NCI-H82 (cell line): ENCODE results near the gene FMO4.
"Not testable (repeated sequence)": the region's sequence is repeated elsewhere in the genome, so short reads cannot be mapped to it uniquely, and the experiment has no call there.

Experiments used
- DNase-seq: peaks from one replicate; lab custom pipeline; 2025; lab: John Stamatoyannopoulos, UW

Gene FMO4, protein sequence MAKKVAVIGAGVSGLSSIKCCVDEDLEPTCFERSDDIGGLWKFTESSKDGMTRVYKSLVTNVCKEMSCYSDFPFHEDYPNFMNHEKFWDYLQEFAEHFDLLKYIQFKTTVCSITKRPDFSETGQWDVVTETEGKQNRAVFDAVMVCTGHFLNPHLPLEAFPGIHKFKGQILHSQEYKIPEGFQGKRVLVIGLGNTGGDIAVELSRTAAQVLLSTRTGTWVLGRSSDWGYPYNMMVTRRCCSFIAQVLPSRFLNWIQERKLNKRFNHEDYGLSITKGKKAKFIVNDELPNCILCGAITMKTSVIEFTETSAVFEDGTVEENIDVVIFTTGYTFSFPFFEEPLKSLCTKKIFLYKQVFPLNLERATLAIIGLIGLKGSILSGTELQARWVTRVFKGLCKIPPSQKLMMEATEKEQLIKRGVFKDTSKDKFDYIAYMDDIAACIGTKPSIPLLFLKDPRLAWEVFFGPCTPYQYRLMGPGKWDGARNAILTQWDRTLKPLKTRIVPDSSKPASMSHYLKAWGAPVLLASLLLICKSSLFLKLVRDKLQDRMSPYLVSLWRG

DNA sequence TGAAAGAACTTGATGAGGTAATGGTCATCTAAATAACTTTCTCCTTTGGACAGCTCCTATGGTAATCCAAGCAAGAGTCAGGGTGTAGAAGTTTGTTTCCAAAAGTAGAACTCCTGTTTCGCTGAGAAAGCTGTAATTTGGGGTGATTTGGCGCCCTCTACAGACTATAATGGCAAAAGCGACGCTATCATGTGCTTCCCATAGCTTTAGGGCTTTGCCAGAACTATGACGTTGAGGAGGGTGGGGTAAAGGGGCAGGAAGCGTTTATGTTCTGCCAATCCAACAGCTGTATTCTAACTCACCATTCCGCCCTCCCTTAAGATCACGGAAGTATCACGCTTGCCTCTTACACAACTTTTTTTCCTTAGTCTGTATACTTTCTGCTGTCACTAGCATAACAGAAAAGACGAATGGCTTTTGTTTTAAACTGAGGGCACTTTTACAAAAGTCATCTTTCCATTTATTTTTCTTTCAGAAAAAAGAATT, at the start of gene FMO4:
TSS of gene FMO4 (plus strand) at position 349 of the 486 bp plus-strand sequence. CDS start 5,643 bp downstream, outside the sequence.
- DNase-seq, result peak; percentile 99

DNA sequence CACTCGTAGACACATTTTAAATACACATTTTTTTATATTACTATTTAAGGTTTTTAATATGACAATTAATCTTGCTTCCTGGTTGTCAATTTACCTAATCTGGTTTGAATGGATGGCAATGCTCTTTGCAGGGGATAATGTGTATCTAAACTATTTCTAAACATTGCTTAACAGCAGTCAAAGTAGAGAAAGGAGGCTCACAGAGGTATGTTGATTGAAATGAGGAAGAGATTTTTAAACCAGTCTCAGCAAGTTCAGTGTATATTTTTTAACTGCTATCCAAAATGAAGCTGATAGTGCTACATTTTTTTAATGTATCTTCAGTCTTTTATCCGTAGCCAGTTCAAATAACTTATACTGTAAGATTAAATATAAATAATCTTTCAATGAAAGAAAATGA, 48.3 kb upstream of the FMO4 start:
- no peak for DNase-seq

DNA sequence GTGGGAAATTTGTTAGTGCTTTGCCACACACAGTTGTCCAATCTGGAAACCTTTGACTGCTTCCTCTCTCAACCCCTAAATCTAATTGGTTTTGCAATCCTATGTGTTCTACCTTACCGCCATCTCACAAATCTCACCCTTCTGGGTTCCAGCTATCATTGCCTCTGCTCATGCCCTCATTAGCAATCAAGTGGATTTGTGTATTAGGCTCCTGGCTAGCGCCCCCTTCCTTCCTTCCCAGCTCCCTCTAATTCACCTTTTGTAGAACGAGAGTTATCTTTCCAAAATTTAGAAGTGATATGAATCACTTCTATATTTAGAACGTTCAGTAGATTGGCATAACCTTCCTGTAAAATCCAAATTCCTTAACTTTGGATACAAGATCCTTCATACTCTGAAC, 47.1 kb upstream of the FMO4 start:
- peak; percentile 67 for DNase-seq

DNA sequence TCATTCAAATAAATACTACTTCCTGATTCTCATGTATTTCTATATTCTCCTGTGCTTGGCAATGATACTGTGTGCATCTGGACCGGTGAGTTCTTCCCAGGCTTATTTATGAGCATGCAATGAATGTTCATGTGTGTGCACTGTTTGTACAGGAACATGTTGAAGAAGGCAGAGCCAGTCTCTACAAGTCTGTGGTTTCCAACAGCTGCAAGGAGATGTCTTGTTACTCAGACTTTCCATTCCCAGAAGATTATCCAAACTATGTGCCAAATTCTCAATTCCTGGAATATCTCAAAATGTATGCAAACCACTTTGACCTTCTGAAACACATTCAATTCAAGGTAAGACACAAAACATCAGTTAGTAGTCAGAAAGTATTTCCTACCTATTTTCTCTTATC, 46.6 kb upstream of the FMO4 start:
- no peak for DNase-seq

DNA sequence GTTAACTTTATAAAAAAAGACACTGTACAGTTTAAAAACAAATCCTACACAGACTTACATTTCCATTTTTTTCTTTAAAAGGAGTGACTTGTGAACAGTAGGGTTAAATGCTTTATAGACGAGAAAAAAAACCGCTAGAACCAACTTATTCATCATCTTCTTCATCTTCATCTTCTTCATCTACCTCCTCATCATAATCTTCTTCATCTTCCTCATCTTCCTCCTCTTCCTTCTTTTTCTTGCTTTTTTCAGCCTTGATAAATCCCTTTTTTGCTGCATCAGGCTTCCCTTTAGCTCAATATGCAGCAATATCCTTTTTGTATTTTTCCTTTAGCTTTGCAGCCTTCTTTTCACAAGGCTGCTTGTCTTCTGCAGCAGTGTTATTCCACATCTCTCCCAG, 43.2 kb upstream of the FMO4 start:
- no peak for DNase-seq

DNA sequence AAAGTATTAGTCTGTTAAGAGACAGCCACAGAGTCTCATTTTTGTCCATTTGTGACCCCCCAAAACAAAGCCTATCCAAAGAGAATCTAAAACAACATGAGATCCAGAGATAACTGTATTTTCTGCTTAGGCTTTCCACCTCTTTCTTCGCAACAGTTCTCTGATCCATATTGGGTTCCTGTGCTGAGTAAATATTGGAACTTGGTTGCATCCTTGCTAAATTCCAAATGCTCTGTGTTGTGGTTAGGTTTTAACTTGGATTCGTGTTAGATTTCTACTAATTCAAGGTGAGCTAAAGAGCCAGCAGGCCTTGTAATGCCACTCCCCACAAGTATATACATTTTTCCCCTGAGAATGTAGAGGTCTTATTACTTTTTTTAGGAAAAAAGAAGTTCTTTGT, 36.4 kb upstream of the FMO4 start:
- no peak for DNase-seq

DNA sequence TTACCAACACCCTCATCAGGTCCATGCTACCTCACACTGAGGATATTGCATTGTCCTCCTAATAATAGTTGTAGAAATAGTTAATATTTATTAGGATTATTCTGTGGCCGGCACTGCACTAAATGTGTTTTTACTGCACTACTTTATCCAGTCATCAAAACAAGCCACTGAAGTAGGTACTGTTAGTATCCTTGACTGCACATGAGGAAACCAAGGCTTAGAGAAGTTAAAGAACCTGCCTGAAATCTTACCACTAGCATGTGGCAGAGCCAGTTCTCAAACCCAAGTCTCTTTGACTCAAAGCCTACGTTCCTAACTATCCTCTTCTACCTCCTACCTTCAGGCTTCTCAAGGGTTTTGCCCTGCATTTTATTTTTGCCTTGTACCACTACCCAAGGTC, 34.7 kb upstream of the FMO4 start:
- no peak for DNase-seq

DNA sequence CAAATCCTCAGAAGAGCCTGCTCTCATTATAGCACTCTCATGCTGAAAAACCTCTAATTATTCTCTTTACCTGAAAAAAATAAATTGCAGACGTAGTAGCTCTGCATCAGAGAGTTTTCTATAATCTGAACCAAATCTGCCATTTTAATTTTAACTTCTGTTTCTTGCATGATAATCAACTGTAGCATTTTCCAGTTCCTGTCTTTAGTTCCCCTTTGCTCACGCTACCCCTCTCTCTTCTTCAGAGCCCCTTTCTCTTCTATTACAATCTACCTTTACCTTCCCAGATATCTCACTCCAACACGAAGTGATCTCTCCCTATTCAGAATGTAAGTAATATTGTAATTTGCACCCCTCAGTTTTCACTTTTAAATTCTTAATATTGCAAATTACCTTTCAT, 34.3 kb upstream of the FMO4 start:
- DNase-seq, result no peak

DNA sequence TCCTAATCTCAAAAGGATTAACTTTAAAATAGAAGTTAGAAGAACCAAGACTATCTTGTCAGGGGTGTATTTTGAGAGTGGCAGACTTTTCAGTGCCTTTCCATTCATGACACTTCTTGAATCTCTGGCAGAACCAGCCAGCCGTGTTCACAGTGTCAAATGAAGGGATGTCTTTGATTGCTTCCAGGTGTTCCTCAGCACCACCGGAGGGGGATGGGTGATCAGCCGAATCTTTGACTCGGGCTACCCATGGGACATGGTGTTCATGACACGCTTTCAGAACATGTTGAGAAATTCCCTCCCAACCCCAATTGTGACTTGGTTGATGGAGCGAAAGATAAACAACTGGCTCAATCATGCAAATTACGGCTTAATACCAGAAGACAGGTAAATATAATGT, 33.4 kb upstream of the FMO4 start:
- no peak for DNase-seq

DNA sequence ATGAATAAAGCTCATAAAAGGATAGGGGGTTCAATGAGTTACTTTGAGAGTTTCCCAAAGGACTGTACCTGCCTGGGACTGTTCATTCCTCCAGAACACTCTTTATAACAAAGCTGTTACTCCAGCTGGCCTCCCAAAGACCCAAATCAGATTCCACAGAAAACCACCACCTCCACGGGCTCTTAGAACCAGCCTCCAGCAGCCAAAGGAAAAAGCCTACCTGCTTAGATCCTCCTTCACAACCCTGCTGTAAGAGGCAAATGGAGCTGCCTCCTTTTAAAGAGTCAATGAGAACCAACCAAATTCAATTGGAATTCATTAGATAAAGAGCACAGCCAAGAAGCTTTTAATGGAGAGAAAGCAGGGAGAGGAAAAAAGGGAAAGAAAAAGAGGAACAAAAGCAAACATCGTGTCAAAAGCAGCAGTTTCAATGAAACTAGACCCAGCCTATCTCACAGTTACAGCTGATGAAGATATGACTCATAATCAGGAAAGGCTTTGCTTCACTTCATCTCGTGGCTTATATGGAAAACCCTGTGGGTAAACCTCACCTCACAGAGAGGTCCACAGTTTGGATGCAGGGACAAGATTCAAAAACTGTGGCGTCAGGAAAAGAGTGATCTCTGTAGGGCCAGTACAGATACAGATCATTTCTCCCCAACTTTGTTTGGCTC, 27.8 kb upstream of the FMO4 start:
- no peak for DNase-seq

DNA sequence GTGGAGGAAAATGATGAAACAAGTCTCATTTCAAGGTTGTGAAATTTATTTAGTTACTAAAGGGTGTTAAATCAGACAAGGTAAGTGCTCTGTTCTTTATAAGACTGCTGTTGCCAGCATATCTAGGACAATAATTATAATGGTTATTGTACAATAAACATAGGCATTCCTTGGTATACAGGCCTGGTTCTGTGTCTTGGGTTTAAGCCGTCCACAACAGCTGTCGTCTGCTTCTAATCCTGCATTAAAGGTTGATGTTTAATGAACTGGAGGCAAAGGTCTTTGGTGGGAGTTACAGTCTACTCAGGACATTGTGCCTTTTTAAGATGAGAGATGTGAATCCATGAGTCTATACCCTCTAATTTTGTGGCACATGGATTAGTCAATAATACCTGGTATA, 23.4 kb upstream of the FMO4 start:
- DNase-seq, result peak; percentile 95

DNA sequence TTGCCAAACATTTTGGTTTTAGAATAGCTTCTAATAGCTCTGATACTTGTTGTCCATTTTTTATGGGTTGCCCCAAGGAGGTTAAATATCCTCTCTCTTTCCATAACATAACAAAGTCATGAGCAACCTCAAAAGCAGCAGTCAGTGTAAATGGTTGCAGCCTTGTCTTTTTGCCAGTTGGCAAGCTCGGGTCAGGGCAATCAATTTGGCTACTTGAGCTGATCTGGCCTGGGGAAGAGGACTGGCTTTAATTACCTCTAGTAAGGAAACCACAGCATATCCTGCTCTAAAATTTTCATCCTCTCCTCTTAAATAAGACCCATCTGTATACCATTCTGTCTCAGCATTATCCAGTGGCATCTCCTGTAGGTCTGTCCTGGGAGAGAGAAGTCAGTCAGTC, 21.2 kb upstream of the FMO4 start:
- DNase-seq, result no peak

DNA sequence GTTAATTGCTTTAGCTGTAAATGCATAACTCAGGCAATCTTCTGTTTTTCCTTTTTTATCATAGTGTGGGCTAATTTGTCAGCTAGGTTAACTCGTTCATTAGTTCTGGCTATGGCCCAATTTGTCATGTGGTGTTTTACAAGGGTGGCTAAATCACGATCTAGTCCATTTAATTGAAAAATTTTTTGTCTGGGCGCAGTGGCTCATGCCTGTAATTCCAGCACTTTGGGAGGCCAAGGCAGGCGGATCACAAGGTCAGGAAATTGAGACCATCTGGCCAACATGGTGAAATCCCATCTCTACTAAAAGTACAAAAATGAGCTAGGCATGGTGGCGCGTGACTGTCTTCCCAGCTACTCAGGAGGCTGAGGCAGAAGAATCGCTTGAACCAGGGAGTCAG, 18.6 kb upstream of the FMO4 start:
- not testable (repeated sequence) for DNase-seq

DNA sequence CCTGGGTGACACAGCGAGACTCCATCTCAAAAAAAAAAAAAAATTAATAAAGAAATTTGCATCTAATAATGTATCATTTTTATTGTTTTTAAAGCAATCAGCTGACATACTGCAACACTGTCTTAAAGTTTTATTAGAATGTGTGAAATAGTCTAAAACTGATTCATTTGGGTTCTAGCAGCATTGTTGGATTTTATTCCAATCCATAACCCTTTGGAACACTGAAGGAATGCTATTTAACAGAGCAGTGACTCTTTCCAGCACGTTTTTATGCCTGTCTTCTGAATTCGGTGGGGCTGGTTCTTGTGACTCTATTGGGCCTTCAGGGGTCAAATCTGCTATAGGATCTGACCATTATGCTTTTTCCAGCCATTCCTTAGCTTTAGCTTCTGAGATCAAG, 18.2 kb upstream of the FMO4 start:
- DNase-seq, result no peak

DNA sequence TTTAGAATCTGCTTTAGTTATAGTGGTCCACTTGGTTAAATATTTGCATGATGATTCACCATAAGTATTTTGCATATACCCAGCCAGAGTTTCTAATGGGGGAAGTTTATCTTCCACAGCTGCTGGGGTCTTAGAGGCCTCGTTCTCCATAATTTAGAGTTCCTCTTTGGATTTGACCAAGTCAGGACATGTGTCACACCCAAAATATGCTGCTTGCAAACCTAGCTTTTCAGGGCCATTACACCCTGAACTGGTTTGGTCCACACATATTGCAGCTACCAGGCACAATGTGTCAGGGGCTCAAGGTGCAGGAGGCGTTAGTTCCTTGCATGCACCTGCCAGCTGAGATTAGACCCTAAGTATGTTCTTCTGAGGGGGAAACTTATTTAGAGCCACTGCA, 17.1 kb upstream of the FMO4 start:
- no peak for DNase-seq

DNA sequence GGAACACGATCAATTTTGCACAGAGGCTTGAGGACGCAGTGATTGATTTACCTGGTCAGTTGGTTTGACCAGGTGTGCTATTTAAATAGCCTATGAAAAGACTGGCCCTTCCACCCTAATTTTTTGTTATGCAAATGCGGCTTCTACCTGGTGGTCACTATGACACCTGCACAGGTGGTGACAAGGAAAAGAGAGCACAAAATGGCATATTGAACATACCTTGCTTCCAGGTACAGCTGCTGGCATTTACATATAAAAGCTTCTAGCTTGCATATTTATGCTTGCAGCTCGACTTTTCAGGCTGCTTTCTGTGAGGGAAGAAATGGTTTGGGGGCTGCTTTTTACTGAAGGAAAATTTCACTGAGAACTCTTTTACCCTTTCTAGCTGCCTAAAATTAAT, 15.3 kb upstream of the FMO4 start:
- DNase-seq, result no peak

DNA sequence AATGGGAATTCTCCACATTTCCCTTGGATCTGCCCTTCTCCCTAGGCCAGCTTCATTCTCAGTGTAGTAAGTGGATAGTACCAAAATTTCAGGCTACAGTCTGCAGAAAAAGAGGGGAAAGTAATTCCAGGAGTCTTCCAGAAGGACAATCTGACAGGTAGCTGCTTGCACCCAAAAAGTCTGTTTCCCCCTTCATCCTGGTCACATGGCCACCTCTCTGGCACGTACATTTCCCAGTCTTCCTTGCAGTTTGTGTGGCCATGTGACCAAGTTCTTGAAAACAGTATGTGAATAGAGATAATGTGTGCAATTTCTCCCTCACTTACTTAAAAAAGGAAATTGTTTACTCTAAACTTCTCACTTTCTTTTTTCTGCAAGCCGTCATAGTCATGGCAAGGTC, 14.6 kb upstream of the FMO4 start:
- DNase-seq, result no peak

DNA sequence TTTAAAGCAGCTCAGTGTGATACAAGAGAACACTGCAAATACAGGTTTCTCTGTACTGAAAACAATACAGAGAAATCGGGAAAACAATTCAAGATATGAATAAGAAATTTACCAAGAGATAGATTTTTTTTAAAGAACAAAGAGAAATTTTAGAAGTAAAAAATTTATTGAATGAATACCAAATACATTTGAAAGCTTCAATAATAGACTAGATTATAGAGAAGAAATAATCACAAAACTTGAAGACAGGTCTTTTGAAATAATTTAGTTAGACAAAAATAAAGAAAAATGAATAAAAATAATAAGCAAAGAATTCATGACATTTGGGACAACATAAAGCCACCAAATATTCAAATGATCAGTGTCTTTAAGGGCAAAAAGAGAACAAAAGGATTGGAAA, 13.6 kb upstream of the FMO4 start:
- DNase-seq, result no peak

DNA sequence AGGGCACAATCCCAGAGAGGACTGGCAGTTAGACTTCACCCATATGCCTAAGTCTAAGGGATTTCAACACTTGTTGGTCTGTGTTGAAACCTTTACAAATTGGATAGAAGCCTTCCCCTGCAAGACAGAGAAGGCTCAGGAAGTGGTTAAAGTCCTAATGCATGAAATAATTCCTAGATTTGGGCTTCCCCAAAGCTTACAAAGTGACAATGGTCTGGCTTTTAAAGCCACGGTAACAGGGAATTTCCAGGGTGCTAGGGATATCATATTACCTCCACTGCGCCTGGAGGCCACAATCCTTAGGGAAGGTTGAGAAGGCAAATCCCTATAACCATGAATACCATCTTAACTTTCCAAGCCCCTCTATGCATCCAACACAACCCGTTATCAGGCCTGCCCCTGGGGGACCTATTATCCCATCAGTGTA, 3.3 kb upstream of the FMO4 start:
- DNase-seq, result peak; percentile 38

DNA sequence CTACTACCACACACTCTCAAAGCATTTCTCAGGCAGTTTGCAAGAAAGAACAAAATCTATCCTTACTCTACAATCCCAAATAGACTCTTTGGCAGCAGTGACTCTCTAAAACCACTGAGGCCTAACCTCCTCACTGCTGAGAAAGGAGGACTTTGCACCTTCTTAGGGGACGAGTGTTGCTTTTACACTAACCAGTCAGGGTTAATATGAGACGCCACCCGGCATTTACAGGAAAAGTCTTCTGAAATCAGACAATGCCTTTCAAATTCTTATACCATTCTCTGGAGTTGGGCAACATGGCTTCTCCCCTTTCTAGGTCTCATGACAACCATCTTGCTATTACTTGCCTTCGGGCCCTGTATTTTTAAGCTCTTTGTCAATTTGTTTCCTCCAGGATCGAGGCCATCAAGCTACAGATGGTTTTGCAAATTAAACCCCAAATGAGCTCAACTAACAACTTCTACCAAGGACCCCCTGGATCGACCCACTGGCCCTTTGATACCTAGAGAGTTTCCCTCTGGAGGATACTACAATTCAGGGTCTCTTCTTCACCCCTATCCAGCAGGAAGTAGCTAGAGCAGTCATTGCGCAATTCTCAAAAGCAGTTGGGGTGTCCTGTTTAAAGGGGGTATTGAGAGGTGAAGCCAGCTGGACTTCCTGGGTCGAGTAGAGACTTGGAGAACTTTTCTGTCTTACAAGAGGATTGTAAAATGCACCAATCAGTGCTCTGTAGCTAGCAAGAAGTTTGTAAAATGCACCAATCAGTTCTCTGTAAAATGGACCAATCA, 2.0 kb upstream of the FMO4 start:
- DNase-seq, result no peak

DNA sequence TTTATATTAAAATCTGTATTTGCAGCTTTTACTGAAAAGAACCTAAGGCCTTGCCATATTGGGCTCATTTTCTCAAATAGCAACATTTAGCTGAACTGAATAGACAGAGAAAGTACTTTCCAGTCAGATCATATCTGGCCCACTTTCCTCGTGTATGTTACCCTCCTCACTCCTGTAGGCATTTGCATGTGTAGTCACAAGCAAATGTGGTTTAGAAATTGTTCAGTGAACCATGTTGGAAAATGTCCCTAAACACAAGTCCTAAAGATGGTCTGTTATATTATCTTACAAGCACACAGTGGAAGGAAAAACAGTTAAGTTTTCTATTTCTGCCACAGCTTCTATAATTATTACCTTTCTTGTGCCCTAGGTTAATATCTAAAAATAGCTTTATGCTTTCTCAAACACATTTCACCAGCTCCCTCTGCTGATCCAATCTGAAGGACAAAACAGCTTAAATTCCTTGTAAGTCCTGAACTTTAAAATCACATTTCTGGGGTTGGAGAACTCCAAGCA, 606 bp upstream of the FMO4 start:
- no peak for DNase-seq

DNA sequence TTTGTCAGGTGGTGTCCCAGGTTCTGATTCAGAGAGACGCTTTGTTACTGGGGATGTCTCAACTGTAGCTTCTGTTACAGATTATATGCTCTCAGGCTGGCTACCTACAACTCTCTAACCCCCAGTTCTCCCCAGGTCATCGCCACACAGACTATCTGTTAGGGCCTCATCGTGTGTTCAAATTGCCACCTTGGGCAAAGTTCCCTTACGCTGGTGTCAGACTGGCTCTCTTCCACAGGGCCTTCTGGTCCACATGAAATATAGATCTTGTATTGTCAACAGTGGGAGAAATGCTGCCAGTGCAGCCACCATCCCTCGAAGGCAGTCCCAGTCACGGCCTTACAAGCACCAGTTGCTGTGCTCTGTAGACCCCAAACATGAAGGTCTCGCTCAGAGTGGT, 15.3 kb downstream of the FMO4 start:
- DNase-seq, result no peak
